Right lobe of liver (tissue), 6 donors: ENCODE results near the gene AKR1D1. TPM values are rescaled to one million over a fixed set of nuclear protein-coding genes. Genes with fewer than 3 reads are reported as not detected.

Source experiments
- ATAC-seq, 4 donors: fragments of 200-7000 bp; cut with Tn5 transposase; one replicate each; pipeline ENCODE4 v1.9.1; 2020; ENCODE audit warnings: mild to moderate bottlenecking in 4 of 4, moderate library complexity in 4 of 4
- DNase-seq, 3 donors: peaks; one replicate each; pipeline ENCODE4 v3.0.0-alpha.2; 2020
- H3K27ac ChIP-seq, 3 donors: fragments of 200-600 bp; one replicate each; pipeline ENCODE4 v1.8.0; 2022
- H3K27me3 ChIP-seq, 2 donors: fragments of 200-600 bp; one replicate each; pipeline ENCODE4 v1.8.0; 2022
- H3K36me3 ChIP-seq, 4 donors: fragments of 200-600 bp; sonication (generic) in 1 of 4; one replicate each; pipeline versions ENCODE4 v1.5.1 to v1.8.0; 2017 to 2022; ENCODE audit warnings: control low read depth in 1 of 4
- H3K4me1 ChIP-seq, 4 donors: fragments of 200-600 bp; sonication (generic) in 1 of 4; one replicate each; pipeline versions ENCODE4 v1.5.1 to v1.8.0; 2017 to 2022; ENCODE audit warnings: control low read depth in 1 of 4
- H3K4me3 ChIP-seq, 3 donors: fragments of 200-600 bp; one replicate each; pipeline ENCODE4 v1.8.0; 2022
- H3K9me3 ChIP-seq, 4 donors: fragments of 200-600 bp; sonication (generic) in 1 of 4; one replicate each; pipeline versions ENCODE4 v1.5.1 to v1.8.0; 2017 to 2022; ENCODE audit warnings: control low read depth in 1 of 4
- CTCF ChIP-seq, 4 donors: fragments of 200-600 bp in 3 of 4; fragments of 450-650 bp in 1 of 4; IDR thresholded peaks; one replicate each; pipeline versions ENCODE4 v1.5.1 to v1.8.0; 2016 to 2022; ENCODE audit warnings: antibody characterized with exemption in 4 of 4, mild to moderate bottlenecking in 2 of 4
- POLR2A ChIP-seq: fragments of 450-650 bp; IDR thresholded peaks from one replicate; pipeline ENCODE4 v1.6.1; 2017; ENCODE audit warnings: antibody characterized with exemption, mild to moderate bottlenecking
- WGBS: methylation state at CpG from one replicate; pipeline ENCODE4 v1.1.6; 2018; ENCODE audit warnings: low coverage, low lambda C conversion rate; ENCODE audit not compliant: insufficient coverage; ENCODE audit errors: missing lambda C conversion rate; 5-methylcytosine and 5-hydroxymethylcytosine counted together
- intact Hi-C, 2 donors: fragments of 100-400 bp; cut with DNase I; formaldehyde crosslinking; loops; one replicate each; pipeline versions ENCODE4 v1.11.2 to v1.14.1; 2022
- total RNA-seq, 6 experiments: library from RNA; depleted of rRNA in 2 of 6; stranded (reverse); fragments of >200 nt in 2 of 6; fragmentation: NEBNext Ultra II Directional in 3 of 6; extraction: Animal tissue kit (Norgen Biotek cat#: 25700) in 3 of 6; gene quantifications; one replicate each; pipeline versions ENCODE4 v1.1.0 to v1.2.4, GENCODE V29; 2016 to 2023
- donor health status: DM: no; HTN: yes; CAD: no.
- donor health status: DM: no; HTN: no; CAD: no.
- donor health status: DM: no; HTN: no; CAD: no.
- donor health status: DM: no; HTN: yes; CAD: no.
- donor health status: DM: no; HTN: yes; CAD: no.

AKR1D1 gene
- total RNA-seq, 6 experiments from 2014 or later = 43.8 to 332 (median 93.6) TPM

DNA sequence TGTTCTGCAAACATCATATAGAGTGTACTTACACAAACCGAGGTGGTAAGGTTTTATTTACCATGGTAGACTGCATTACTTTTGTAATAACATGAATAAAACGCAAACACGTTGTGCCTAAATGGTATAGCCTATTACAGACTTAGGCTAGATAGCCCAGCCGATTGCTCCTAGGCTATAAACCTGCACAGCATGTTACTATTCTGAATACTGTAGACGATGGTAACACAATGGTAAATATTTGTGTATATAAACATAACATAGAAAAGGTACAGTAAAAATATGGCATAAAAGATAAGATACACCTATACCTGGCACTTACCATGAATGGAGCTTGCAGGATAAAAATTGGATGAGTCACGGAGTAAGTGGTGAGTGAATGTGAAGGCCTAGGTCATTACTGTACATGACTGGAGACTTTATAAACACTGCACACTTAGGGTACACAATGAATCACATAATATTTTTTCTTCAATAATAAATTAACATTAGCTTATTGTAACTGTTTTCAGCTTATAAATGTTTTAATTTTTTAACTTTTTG, 16.3 kb downstream of the AKR1D1 start:
- Histone ChIP-seq H3K4me3 (no peak overlapping the region), H3K36me3 (peaks cover 0 to 31% (median 3%) of the 10 kb centered on the region in 4 donors), H3K9me3 (no peaks in the 10 kb centered on the region), H3K4me1 (peaks cover 0 to 80% (median 18%) of the 10 kb centered on the region in 4 donors), H3K27ac (no peak overlapping the region), H3K27me3 (no peaks in the 10 kb centered on the region)
- TF ChIP-seq POLR2A (no peak), CTCF (IDR thresholded peaks at IDR 0.05) (no peak)
- no peak for DNase-seq
- ATAC-seq = no peak
- intact Hi-C loops = no loop called here
- WGBS = 82% methylated on average over 6 of the region's 6 CpGs

DNA sequence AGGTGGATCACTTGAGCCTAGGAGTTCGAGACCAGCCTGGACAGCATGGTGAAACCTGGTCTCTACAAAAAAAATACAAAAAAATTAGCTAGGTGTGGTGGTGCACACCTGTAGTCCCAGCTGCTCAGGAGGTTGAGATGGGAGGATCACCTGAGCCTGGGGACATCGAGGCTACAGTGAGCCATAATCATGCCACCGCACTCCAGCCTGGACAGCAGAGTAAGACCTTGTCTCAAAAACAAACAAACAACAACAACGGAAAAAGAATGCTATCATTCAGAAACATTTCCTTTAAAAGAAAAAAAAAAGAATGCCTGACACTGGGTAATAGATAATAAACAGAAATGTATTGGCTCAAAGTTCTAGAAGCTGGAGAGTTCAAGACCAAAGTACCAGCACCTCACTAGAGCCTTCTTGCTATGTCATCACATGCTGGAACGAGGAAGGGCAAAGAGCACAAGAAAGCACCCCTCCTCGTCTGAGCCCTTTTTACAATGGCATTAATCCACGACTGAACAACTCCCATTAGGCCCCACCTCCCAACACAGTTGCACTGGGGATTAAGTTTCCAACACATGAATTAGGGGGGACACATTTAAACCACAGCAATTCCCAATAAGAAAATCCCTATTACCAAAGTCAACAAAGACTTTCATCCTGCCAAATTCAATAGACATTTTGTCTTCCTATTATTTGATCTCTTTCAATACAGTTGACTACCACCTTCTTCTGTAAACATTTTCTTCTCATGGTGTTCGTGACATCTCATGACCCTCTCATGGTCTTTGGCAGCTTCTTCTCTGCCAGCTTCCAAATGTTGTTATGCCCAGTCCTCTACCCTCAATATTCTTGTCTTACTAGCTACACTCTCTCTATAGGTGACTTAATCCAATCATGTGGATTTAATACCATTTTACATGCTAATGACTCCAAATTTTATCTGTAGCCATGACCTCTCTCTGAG, 20.0 kb downstream of the AKR1D1 start:
- no peak overlapping the region for H3K4me3 ChIP-seq
- H3K9me3 ChIP-seq = no peaks in the 10 kb centered on the region
- intact Hi-C loops = no loop called here
- peaks cover 0 to 38% (median 3%) of the 10 kb centered on the region in 4 donors for H3K36me3 ChIP-seq
- peak overlapping the region in 2 of 3 donors; percentile 49 to 68 for H3K27ac ChIP-seq
- WGBS = 43% methylated on average over 8 of the region's 8 CpGs
- peak in 1 of 3 donors; percentile 55 for DNase-seq
- H3K27me3 ChIP-seq = no peaks in the 10 kb centered on the region
- TF ChIP-seq POLR2A = no peak
- no peak for TF ChIP-seq CTCF (IDR thresholded peaks at IDR 0.05)
- peak; percentile 71 to 79 (median 72) for ATAC-seq
- H3K4me1 ChIP-seq = peaks cover 0 to 46% (median 6%) of the 10 kb centered on the region in 4 donors

DNA sequence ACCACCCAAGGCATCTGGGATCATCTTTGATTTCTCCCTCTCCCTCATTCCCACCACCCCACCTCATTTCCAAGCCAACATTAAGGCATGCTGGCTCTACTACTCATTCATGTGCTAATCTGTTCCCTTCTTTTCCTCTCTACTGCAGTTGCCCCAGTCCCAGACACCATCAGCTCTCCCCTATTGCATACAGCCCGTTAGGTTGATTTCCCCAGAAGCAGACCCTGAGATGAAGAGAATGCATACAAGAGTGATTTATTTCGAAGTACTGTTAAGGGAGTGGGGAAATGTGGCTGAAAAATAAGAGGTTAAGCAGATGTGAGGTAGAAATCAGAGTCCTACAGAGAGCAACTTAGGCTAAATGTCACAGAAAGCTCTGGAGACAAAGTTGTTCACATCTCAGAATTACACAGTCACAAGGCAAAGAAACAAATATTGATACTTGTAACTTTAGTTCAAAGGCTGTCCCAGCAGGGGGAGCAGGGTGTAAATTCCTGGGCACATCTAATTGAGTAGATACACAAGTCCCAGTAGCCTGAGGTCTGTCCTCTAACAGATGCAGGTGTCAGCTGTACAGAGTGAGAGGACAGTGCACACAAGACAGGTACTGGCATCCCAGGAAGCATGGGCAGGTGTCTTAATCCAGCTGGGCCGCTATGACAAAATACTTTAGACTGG, 20.9 kb downstream of the AKR1D1 start:
- peak; percentile 36 to 46 (median 44) for TF ChIP-seq CTCF (IDR thresholded peaks at IDR 0.05)
- TF ChIP-seq POLR2A = no peak
- Histone ChIP-seq H3K27me3 (no peaks in the 10 kb centered on the region), H3K36me3 (peaks cover 0 to 40% (median 0%) of the 10 kb centered on the region in 4 donors), H3K4me3 (no peak overlapping the region), H3K4me1 (peaks cover 0 to 42% (median 5%) of the 10 kb centered on the region in 4 donors), H3K27ac (peak overlapping the region in 2 of 3 donors; percentile 13 to 68), H3K9me3 (no peaks in the 10 kb centered on the region)
- intact Hi-C loops = no loop called here
- peak in 1 of 3 donors; percentile 39 for DNase-seq
- ATAC-seq = peak; percentile 68 to 89 (median 78)
- 64% methylated on average over 3 of the region's 3 CpGs for WGBS

DNA sequence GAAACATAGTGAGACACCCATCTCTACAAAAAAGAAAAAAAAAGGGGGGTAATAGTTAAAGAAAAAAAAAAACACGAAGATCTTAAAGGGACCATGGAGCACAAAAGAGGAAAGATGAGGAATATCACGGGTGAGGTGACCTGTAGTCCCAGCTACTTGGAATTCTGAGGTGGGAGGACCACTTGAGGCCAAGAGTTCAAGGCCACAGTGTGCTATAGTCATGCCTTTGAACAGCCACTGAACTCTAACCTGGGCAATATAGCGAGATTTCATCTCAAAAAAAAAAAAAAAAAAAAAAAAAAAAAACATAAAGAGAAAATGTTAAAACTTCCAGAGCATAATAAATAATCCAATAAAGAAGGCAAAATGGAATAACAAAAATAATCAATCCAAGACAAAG, 23.6 kb downstream of the AKR1D1 start:
- no peak for DNase-seq
- ATAC-seq = no peak
- no peaks in the 10 kb centered on the region for H3K9me3 ChIP-seq
- H3K27me3 ChIP-seq = no peaks in the 10 kb centered on the region
- 97% methylated on average over 3 of the region's 3 CpGs for WGBS
- H3K4me3 ChIP-seq = no peak overlapping the region
- H3K27ac ChIP-seq = no peak overlapping the region
- intact Hi-C loops = no loop called here
- TF ChIP-seq CTCF (IDR thresholded peaks at IDR 0.05) (no peak), POLR2A (no peak)
- H3K36me3 ChIP-seq = peaks cover 0 to 53% (median 0%) of the 10 kb centered on the region in 4 donors
- H3K4me1 ChIP-seq = peaks cover 0 to 26% (median 5%) of the 10 kb centered on the region in 4 donors
